Erythroblast (primary cell): ENCODE measurements around the gene ITPR2.

Experiments used
- GATA1 ChIP-seq: IDR thresholded peaks from 2 replicates; pipeline ENCODE4 v1.6.1; 2011; ENCODE audit warnings: low read depth, mild to moderate bottlenecking, control low read depth, low read length, moderate library complexity
- POLR2A ChIP-seq: IDR thresholded peaks from 2 replicates; pipeline ENCODE4 v1.6.1; 2011; ENCODE audit warnings: mild to moderate bottlenecking, low read length

- no peak for TF ChIP-seq POLR2A
- no peak for TF ChIP-seq GATA1
These were observed 185.9 kb downstream of the ITPR2 start for GRCh38 chr12:26647088-26647487.
